ENCODE results near the gene MED12.
A peak's percentile ranks its signal among the peaks of the same experiment; 100 is the strongest.
"Not testable (repeated sequence)": the region's sequence is repeated elsewhere in the genome, so short reads cannot be mapped to it uniquely, and the experiment has no call there.

Gene MED12

DNA sequence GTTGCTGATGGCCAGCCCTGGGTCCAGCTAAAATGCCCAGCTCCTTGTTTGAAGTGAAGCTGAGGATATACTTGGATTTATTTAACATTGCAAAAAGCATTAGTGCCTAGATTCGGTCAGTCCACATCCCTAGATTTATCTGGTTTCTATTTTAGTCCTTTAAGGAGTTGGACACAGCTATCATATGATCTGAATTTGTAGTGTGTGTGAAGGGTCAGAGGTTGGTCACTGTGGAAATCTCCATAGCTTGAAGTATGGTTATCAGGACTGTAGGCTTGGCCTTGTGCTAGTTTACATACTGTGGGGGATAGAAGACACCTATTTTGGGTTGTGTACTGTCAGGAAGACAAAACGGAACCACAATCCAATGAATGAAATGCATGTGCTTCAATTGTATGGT, 55.0 kb downstream of the MED12 start:
- DNase-seq, result no peak
- TF ChIP-seq, protein P1, sequence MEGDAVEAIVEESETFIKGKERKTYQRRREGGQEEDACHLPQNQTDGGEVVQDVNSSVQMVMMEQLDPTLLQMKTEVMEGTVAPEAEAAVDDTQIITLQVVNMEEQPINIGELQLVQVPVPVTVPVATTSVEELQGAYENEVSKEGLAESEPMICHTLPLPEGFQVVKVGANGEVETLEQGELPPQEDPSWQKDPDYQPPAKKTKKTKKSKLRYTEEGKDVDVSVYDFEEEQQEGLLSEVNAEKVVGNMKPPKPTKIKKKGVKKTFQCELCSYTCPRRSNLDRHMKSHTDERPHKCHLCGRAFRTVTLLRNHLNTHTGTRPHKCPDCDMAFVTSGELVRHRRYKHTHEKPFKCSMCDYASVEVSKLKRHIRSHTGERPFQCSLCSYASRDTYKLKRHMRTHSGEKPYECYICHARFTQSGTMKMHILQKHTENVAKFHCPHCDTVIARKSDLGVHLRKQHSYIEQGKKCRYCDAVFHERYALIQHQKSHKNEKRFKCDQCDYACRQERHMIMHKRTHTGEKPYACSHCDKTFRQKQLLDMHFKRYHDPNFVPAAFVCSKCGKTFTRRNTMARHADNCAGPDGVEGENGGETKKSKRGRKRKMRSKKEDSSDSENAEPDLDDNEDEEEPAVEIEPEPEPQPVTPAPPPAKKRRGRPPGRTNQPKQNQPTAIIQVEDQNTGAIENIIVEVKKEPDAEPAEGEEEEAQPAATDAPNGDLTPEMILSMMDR (IDR thresholded peaks at IDR 0.05), result no peak
- H3K4me3 Mint-ChIP-seq, result no peak overlapping the region
- peaks cover 43% of the 10 kb centered on the region for H3K4me1 Mint-ChIP-seq
- peaks cover 4% of the 10 kb centered on the region for H3K27me3 Mint-ChIP-seq (ENCODE audit: low read depth, poor library complexity)
- H3K9me3 Mint-ChIP-seq, result peaks cover 62% of the 10 kb centered on the region
- no peak overlapping the region for H3K27ac Mint-ChIP-seq
- H3K36me3 Mint-ChIP-seq (ENCODE audit: low read depth), result peaks cover 4% of the 10 kb centered on the region

DNA sequence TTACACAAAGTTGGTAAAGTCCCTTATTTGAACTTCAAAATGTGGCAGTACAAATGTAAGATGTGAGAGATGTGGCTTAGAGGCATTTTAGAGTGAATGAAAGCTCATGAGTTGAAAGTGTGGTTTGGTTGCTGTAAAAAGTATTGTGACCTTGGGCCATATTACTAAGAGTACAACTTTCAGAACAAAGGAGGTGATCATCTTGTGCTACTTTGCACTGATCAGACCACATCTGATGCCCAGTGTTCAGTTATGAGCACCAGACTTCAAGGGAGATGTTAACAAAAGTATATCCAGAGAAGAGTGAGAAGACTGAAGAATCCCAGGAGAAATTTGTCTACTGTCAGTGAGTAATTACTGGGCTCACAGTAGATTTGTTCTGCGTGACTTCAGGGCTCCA, 56.4 kb downstream of the MED12 start:
- Mint-ChIP-seq H3K36me3 (ENCODE audit: low read depth) (peaks cover 3% of the 10 kb centered on the region), H3K4me1 (peaks cover 50% of the 10 kb centered on the region), H3K9me3 (peaks cover 57% of the 10 kb centered on the region), H3K4me3 (no peak overlapping the region), H3K27me3 (ENCODE audit: low read depth, poor library complexity) (peaks cover 3% of the 10 kb centered on the region), H3K27ac (no peak overlapping the region)
- TF ChIP-seq, protein P1 (IDR thresholded peaks at IDR 0.05), result no peak
- no peak for DNase-seq

DNA sequence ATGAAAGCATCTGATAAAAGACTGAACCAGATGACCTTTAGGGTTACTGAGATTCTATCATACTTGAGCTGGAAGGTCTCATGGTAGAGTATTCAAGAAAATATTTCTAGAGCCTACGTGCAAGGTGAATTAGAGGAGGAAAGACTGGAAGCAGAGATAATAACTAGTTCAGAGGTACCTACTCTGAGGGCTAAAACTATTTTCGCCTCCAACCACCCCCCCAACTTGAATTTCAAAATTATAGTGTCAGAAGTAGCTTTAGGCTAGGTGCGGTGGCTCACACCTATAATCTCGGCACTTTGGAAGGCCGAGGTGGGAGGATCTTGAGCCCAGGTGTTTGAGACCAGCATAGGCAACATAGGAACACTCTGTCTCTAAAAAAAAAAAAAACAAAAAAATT, 57.1 kb downstream of the MED12 start:
- Mint-ChIP-seq H3K36me3 (ENCODE audit: low read depth) (no peaks in the 10 kb centered on the region), H3K9me3 (peaks cover 55% of the 10 kb centered on the region), H3K27ac (no peak overlapping the region), H3K27me3 (ENCODE audit: low read depth, poor library complexity) (no peaks in the 10 kb centered on the region), H3K4me1 (peaks cover 46% of the 10 kb centered on the region), H3K4me3 (no peak overlapping the region)
- no peak for DNase-seq
- TF ChIP-seq, protein P1 (IDR thresholded peaks at IDR 0.05), result no peak

DNA sequence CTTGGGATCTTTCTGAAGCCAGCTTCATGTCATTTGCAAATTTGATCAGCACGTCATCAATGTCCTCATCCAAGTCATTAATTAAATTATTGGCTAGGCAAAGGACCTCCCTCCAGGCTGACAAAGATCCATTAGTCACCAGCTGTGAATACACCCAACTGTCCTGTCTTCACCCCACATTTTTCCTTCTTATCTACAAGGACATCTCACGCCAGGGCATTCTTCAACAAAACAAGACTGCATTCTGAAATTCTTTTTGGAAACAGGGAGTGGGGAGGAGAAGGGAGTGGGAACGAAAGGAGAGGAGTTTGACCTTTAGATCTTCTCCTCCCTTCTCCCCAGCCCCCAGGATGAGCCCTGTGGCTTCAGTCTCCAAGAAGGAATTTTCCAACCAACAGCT, 58.9 kb downstream of the MED12 start:
- no peak for DNase-seq
- Mint-ChIP-seq H3K4me3 (no peak overlapping the region), H3K9me3 (peaks cover 56% of the 10 kb centered on the region), H3K4me1 (peaks cover 44% of the 10 kb centered on the region), H3K36me3 (ENCODE audit: low read depth) (no peaks in the 10 kb centered on the region), H3K27ac (no peak overlapping the region), H3K27me3 (ENCODE audit: low read depth, poor library complexity) (no peaks in the 10 kb centered on the region)
- TF ChIP-seq, protein P1 (IDR thresholded peaks at IDR 0.05), result no peak

DNA sequence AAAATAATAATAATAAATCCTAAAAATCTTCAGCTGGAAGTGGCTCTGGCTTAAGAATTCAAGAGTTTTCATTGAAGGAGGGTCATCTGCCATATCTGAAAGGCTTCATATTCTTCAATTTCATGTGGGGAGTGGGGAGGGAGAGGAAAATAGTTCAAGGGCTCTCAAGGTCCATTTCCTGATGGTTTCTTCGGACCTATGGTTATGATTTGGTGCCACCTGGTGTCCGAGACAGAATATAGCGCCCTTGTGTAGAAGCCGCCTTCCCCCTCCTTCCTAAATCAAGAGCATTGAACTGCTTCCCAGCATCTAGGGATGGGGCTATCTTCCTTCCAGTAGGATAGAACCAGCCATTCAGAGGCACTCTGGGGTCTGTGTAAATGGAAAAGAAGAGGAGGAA, 60.5 kb downstream of the MED12 start:
- Mint-ChIP-seq H3K9me3 (peaks cover 54% of the 10 kb centered on the region), H3K4me1 (peaks cover 54% of the 10 kb centered on the region), H3K27me3 (ENCODE audit: low read depth, poor library complexity) (no peaks in the 10 kb centered on the region), H3K4me3 (no peak overlapping the region), H3K36me3 (ENCODE audit: low read depth) (no peaks in the 10 kb centered on the region), H3K27ac (no peak overlapping the region)
- TF ChIP-seq, protein P1 (IDR thresholded peaks at IDR 0.05), result peak; percentile 53
- peak; percentile 49 for DNase-seq

DNA sequence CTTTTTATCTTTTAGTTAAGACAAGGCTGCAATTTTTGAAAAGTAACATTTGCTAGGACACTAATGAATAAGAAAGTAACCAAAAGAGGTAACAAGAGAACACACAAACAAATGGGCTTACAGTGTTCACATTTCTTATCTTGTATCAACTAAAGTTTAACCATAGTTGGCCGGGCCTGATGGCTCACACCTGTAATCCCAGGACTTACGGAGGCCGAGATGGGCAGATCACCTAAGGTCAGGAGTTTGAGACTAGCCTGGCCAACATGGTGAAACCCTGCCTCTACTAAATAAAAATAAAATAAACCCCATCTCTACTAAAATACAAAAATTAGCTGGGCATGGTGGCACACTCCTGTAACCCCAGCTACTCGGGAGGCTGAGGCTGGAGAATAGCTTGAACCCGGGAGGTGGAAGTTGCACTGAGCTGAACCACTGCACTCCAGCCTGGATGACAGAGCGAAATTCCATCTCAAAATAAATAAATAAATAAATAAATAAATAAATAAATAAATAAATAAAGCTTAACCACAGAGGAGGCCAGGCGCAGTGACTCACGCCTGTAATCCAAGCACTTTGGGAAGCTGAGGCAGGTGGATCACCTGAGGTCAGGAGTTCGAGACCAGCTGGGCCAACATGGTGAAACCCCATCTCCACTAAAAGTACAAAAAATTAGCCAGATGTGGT, 62.3 kb downstream of the MED12 start:
- not testable (repeated sequence) for H3K27me3 Mint-ChIP-seq (ENCODE audit: low read depth, poor library complexity); DNase-seq; H3K36me3 Mint-ChIP-seq (ENCODE audit: low read depth); H3K27ac Mint-ChIP-seq
- H3K9me3 Mint-ChIP-seq, result peaks cover 58% of the 10 kb centered on the region
- peaks cover 56% of the 10 kb centered on the region for H3K4me1 Mint-ChIP-seq
- peak overlapping the region; percentile 25 for H3K4me3 Mint-ChIP-seq

Measured in nephron progenitor cell (in vitro differentiated cells).